Stimulated activated naive CD8-positive, alpha-beta T cell treated with anti-CD3 and anti-CD28 coated beads, Interleukin-15, Interleukin-2, amounts not matched to agents 100 ng/mL and 50 ng/mL, for 24 hours (primary cell): ENCODE results near the gene MATN3.

Experiments
- H3K27ac Mint-ChIP-seq: one replicate; pipeline ENCODE4 v1.8.0; 2021; ENCODE audit warnings: mild to moderate bottlenecking, mixed read lengths
- H3K27me3 Mint-ChIP-seq: one replicate; pipeline ENCODE4 v1.8.0; 2021; ENCODE audit warnings: mixed read lengths
- H3K36me3 Mint-ChIP-seq: one replicate; pipeline ENCODE4 v1.8.0; 2021; ENCODE audit warnings: low read depth, mixed read lengths
- H3K4me1 Mint-ChIP-seq: one replicate; pipeline ENCODE4 v1.8.0; 2021; ENCODE audit warnings: low read depth, mixed read lengths
- H3K4me3 Mint-ChIP-seq: one replicate; pipeline ENCODE4 v1.8.0; 2021; ENCODE audit warnings: mild to moderate bottlenecking, mixed read lengths
- H3K9me3 Mint-ChIP-seq: one replicate; pipeline ENCODE4 v1.8.0; 2021; ENCODE audit warnings: mixed read lengths

Gene MATN3

DNA sequence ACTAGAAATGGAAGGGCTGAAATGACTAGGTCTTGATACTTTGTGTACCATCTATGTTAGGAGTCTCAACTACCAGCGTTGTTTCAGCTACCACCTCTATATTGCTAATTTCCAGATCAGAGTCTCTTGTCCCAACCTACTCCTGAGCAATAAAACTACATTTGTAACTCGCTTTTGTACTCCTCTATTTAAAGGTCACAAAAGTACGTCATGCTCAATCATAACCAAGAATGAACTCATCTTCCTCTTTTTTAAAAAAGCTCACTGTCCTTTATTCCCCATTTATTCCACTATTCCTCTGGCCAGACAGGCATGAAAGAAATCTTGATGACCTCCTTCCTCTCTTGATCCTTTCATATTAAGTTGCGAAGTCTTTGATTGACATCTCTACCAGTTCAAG, 11.2 kb upstream of the MATN3 start:
- Mint-ChIP-seq H3K27ac (no peak overlapping the region), H3K27me3 (no peaks in the 10 kb centered on the region), H3K4me3 (no peak overlapping the region), H3K4me1 (no peaks in the 10 kb centered on the region), H3K9me3 (peaks cover 10% of the 10 kb centered on the region), H3K36me3 (peaks cover 23% of the 10 kb centered on the region)

GRCh38 chr2:20021405-20022009, 9.0 kb upstream of the MATN3 start:
- Mint-ChIP-seq H3K4me1 (no peaks in the 10 kb centered on the region), H3K36me3 (peaks cover 7% of the 10 kb centered on the region), H3K27ac (no peak overlapping the region), H3K27me3 (no peaks in the 10 kb centered on the region), H3K4me3 (no peak overlapping the region), H3K9me3 (peaks cover 10% of the 10 kb centered on the region)

DNA sequence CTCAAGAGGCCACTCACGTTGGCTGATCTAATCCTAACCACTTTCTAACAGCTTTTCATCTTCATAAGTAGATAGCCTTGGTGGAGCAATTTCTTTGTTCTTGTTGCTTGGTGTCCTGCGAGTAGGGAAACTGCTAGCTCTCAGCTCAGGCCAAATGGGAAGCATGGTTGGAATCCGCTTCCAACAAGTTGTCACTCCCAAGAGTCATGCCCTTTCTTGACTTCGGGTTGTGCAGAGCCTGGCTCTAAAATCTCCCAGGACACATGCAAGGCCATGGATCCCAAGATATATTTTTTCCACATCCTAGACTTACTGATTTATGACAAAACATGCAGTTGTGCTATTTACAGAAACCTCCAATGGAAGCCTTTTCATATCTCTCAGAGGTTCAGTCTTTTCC, 7.3 kb upstream of the MATN3 start:
- H3K4me3 Mint-ChIP-seq, result no peak overlapping the region
- H3K27ac Mint-ChIP-seq, result no peak overlapping the region
- H3K9me3 Mint-ChIP-seq, result peaks cover 10% of the 10 kb centered on the region
- peaks cover 7% of the 10 kb centered on the region for H3K36me3 Mint-ChIP-seq
- no peaks in the 10 kb centered on the region for H3K4me1 Mint-ChIP-seq
- H3K27me3 Mint-ChIP-seq, result peaks cover 2% of the 10 kb centered on the region

- H3K27ac Mint-ChIP-seq, result no peak overlapping the region
- H3K9me3 Mint-ChIP-seq, result peaks cover 10% of the 10 kb centered on the region
- H3K27me3 Mint-ChIP-seq, result peaks cover 8% of the 10 kb centered on the region
- no peak overlapping the region for H3K4me3 Mint-ChIP-seq
- no peaks in the 10 kb centered on the region for H3K4me1 Mint-ChIP-seq
- H3K36me3 Mint-ChIP-seq, result peaks cover 7% of the 10 kb centered on the region
Observed at GRCh38 chr2:20018601-20019152, 6.2 kb upstream of the MATN3 start.

- no peaks in the 10 kb centered on the region for H3K9me3 Mint-ChIP-seq
- H3K27me3 Mint-ChIP-seq, result peaks cover 24% of the 10 kb centered on the region
- H3K27ac Mint-ChIP-seq, result no peak overlapping the region
Observed at GRCh38 chr2:20016346-20016745, 3.9 kb upstream of the MATN3 start.

GRCh38 chr2:20015482-20016083, 3.1 kb upstream of the MATN3 start:
- Mint-ChIP-seq H3K27ac (no peak overlapping the region), H3K4me3 (no peak overlapping the region), H3K9me3 (no peaks in the 10 kb centered on the region), H3K4me1 (peaks cover 9% of the 10 kb centered on the region), H3K36me3 (no peaks in the 10 kb centered on the region), H3K27me3 (peaks cover 32% of the 10 kb centered on the region)

More at GRCh38 chr2:20016346-20016745, 3.9 kb upstream of the MATN3 start:
- no peak overlapping the region for H3K4me3 Mint-ChIP-seq
- H3K36me3 Mint-ChIP-seq, result no peaks in the 10 kb centered on the region
- peaks cover 9% of the 10 kb centered on the region for H3K4me1 Mint-ChIP-seq

DNA sequence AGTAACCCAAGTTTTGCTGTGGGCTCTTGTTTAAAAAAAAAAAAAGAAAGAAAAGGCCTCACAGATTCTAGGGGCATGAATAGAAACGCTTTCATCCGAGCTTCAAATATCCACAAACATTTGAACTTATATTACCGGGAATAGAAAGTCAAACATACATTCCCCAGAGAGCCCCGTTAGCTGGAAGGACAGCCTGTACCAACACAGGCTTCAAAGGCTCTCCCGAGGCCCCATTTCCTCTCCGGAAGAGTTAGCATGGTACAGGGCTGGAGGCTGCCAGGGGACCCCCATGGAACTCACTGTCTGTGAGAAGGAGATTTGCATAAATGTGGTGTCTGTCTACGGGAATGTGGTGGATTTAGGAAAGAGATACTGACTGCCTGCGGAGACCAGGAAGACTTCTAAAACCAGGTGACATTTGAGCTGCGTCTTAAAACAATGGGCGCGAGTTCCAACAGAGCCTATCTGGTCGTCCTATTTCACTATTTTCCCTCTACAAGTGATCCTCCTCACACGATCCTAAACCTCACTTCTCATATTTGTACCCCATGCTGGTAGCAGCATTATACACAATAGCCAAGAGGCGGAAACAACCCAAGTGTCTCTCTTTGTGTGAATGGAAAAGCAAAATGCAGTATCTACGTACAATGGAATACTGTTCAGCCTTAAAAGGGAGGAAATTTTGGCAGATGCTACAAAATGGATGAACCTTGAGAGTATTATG, 820 bp upstream of the MATN3 start:
- Mint-ChIP-seq H3K27ac (no peak overlapping the region), H3K4me1 (peaks cover 9% of the 10 kb centered on the region), H3K36me3 (no peaks in the 10 kb centered on the region), H3K4me3 (peak overlapping the region; percentile 63), H3K9me3 (no peaks in the 10 kb centered on the region), H3K27me3 (peaks cover 42% of the 10 kb centered on the region)

DNA sequence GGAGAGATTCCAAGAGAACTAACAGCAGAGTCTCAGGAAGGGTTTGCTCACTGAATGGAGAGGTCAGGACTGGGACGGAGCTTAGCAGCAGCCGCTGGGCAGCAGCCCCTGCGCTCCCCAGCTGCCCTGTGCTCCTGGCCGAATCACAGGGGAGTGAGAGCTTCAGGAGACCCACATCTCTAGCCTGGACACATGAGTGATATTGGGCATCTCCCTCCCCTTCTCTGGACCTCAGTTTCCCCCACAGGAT, 511 bp downstream of the MATN3 start:
- no peaks in the 10 kb centered on the region for H3K9me3 Mint-ChIP-seq
- peak overlapping the region; percentile 69 for H3K4me3 Mint-ChIP-seq
- H3K36me3 Mint-ChIP-seq, result no peaks in the 10 kb centered on the region
- H3K27ac Mint-ChIP-seq, result no peak overlapping the region
- peaks cover 42% of the 10 kb centered on the region for H3K27me3 Mint-ChIP-seq
- peaks cover 9% of the 10 kb centered on the region for H3K4me1 Mint-ChIP-seq

DNA sequence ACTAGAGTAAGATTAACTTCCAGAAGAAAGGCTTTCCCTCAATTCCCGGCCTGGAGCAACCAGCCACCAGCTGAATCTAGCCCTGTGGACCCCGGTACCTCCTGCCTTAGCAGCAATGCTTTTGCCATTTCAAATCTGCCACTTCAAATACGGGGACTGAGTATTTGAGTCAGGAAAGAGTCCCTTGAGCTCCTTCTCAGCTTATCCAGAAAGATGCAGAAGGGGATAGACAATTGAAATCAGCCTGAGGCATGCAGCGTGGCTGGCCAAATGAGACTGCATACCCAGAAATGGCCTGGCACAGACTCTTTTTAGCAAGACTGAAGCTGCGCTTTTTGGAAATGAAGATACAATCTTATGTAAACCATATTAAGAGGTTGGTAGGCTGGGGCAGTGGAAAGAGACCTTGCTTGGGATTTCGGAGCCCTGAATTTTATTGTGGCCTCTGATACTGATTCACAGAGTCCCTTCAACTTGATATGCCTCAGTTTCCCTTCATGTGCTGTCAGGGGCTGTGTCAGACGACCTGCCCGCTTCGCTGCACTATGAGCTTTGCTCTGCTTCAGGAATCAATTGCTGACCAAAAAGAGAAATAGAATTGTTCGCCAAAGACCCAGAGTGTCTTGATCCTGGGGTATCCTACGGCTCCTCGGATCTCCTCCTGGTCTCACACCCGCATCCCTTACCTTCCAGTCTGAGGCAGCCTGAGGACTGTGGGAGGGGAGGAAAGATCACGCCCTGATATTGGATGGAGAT, 1.0 kb downstream of the MATN3 start:
- no peaks in the 10 kb centered on the region for H3K9me3 Mint-ChIP-seq

GRCh38 chr2:20008703-20009102, 3.8 kb downstream of the MATN3 start:
- peaks cover 9% of the 10 kb centered on the region for H3K4me1 Mint-ChIP-seq
- H3K36me3 Mint-ChIP-seq, result no peaks in the 10 kb centered on the region
- no peaks in the 10 kb centered on the region for H3K9me3 Mint-ChIP-seq
- H3K27me3 Mint-ChIP-seq, result peaks cover 35% of the 10 kb centered on the region
- no peak overlapping the region for H3K27ac Mint-ChIP-seq
- H3K4me3 Mint-ChIP-seq, result no peak overlapping the region

More for the DNA sequence above, 1.0 kb downstream of the MATN3 start:
- no peak overlapping the region for H3K27ac Mint-ChIP-seq
- no peaks in the 10 kb centered on the region for H3K36me3 Mint-ChIP-seq
- H3K4me1 Mint-ChIP-seq, result peaks cover 9% of the 10 kb centered on the region
- peak overlapping the region; percentile 69 for H3K4me3 Mint-ChIP-seq
- peaks cover 42% of the 10 kb centered on the region for H3K27me3 Mint-ChIP-seq

DNA sequence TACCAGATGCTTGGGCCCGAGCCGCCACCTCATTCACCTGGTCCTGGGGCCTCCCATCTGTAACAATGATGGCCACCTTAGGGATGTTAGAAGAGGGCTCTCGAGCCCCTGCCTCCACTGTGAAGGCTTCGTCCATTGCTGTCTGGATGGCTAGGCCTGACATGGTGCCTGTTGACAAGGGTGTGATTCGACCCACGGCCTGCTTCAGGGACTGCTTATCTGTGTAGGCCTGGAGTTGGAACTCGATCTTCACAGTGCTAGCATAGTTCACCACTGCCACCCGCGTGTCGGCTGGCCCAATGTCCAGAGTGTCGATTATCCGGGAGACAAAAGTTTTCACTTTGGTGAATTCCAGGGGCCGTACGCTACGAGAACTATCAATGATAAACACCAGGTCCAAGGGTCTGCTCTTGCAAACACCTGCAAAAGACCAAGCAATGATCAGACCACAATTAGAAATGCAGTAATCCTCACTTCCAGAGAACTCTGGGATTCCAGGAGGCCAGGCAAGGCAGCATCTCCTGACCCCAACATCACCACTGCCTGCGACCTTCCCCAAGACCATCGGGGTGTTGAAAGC, 6.5 kb downstream of the MATN3 start:
- H3K4me1 Mint-ChIP-seq, result no peaks in the 10 kb centered on the region
- H3K9me3 Mint-ChIP-seq, result no peaks in the 10 kb centered on the region
- H3K4me3 Mint-ChIP-seq, result no peak overlapping the region
- peaks cover 20% of the 10 kb centered on the region for H3K27me3 Mint-ChIP-seq
- H3K36me3 Mint-ChIP-seq, result no peaks in the 10 kb centered on the region
- no peak overlapping the region for H3K27ac Mint-ChIP-seq

- Mint-ChIP-seq H3K4me3 (no peak overlapping the region), H3K9me3 (no peaks in the 10 kb centered on the region), H3K27me3 (peaks cover 15% of the 10 kb centered on the region), H3K36me3 (no peaks in the 10 kb centered on the region), H3K4me1 (no peaks in the 10 kb centered on the region), H3K27ac (no peak overlapping the region)
Observed at GRCh38 chr2:20005067-20005627, 7.3 kb downstream of the MATN3 start.

DNA sequence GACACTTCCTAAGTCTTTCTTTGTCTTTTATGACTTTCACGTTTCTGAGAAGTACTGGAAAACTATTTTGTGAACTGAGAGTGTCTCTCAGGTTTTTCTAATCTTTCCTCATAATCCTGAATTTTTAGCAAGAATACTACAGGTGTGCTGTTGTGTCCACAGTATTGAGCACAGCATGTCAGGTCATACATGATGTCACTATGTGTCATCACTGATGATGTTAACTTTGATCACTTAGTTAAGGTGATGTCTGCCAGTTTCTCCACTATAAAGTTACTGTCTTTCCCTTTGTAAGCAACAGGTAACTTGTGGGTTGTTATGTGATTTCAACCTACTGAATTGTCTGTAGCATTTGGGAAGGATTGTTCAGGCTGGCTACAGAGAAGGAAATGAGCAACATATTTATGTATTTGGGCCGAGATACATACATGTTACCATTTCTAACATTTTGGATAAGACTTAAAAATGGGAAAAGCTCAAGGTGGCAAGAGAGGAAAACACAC, 11.1 kb downstream of the MATN3 start:
- Mint-ChIP-seq H3K36me3 (no peaks in the 10 kb centered on the region), H3K9me3 (no peaks in the 10 kb centered on the region), H3K27me3 (peaks cover 10% of the 10 kb centered on the region), H3K4me1 (no peaks in the 10 kb centered on the region), H3K27ac (no peak overlapping the region), H3K4me3 (no peak overlapping the region)

DNA sequence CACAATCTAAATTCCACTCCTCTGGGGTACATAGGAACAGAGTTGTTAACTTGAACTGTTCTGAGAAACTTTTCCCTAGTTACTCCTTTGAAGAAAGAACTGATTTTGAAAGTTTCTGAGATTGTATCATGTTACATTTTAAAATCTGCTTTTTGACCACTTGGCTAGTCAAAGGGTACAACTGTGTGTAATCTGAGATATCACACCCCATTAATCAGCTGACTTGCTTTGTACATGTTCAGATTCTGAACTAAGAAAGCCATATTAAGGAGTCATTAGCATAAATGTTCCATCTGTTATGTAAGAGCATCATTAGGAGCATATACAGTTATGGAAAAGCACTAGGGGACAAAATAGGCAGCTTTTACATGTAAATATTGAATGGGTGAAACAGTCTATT, 18.7 kb downstream of the MATN3 start:
- H3K4me3 Mint-ChIP-seq, result no peak overlapping the region
- no peaks in the 10 kb centered on the region for H3K9me3 Mint-ChIP-seq
- peaks cover 23% of the 10 kb centered on the region for H3K27me3 Mint-ChIP-seq
- no peak overlapping the region for H3K27ac Mint-ChIP-seq
- H3K4me1 Mint-ChIP-seq, result peaks cover 17% of the 10 kb centered on the region
- no peaks in the 10 kb centered on the region for H3K36me3 Mint-ChIP-seq
